GM12878 (cell line): Measurements from ENCODE around the gene NOTCH1. TPM values are rescaled to one million over a fixed set of nuclear protein-coding genes. Genes with fewer than 3 reads are reported as not detected.

Experiments
- CBFB ChIP-seq: IDR thresholded peaks from 2 replicates; pipeline ENCODE4 v1.6.1; 2016; ENCODE audit warnings: antibody characterized with exemption, low read depth
- NFXL1 ChIP-seq: fragments of 450-650 bp; IDR thresholded peaks from 2 replicates; pipeline ENCODE4 v1.6.1; 2017; ENCODE audit warnings: antibody characterized with exemption, mild to moderate bottlenecking, borderline replicate concordance
- PML ChIP-seq: IDR thresholded peaks from 2 replicates; pipeline ENCODE4 v1.6.1; 2012; ENCODE audit warnings: low read length, inconsistent platforms
- SMAD1 ChIP-seq: fragments of 450-650 bp; IDR thresholded peaks from 2 replicates; pipeline ENCODE4 v1.6.1; 2018; ENCODE audit warnings: mild to moderate bottlenecking, low read depth; ENCODE audit not compliant: partially characterized antibody
- SP1 ChIP-seq: IDR thresholded peaks from one replicate; pipeline ENCODE4 v1.6.1; 2011; ENCODE audit warnings: low read depth, low read length
- TCF12 ChIP-seq: IDR thresholded peaks from 2 replicates; pipeline ENCODE4 v1.6.1; 2011; ENCODE audit warnings: low read depth, mild to moderate bottlenecking, low read length
- ZNF207 ChIP-seq: fragments of 450-650 bp; IDR thresholded peaks from 2 replicates; pipeline ENCODE4 v1.6.1; 2014; ENCODE audit warnings: antibody characterized with exemption, mild to moderate bottlenecking, borderline replicate concordance
- polyA plus RNA-seq, 11 experiments: library from polyadenylated mRNA; depleted of rRNA in 4 of 11; unstranded in 6 of 11; stranded (reverse) in 5 of 11; fragments of >200 nt; fragmentation: Nextera tagmentation in 4 of 11; fragmentation: Illumina TruSeq in 1 of 11; extraction: Ambion mirVana in 4 of 11; extraction: Trizol in 1 of 11; gene quantifications; 1 replicate in 1 of 11; 2 replicates in 10 of 11; pipeline versions ENCODE4 v1.2.1 to v1.2.3, GENCODE V29; 2011 to 2016; ENCODE audit warnings: inconsistent platforms in 2 of 11, missing spikeins in 2 of 11, low read depth in 1 of 11
- total RNA-seq, 4 experiments: library from RNA; depleted of rRNA in 3 of 4; stranded (reverse); fragments of >200 nt in 3 of 4; fragmentation: Illumina TruSeq in 1 of 4; extraction: Trizol in 1 of 4; gene quantifications; 2 replicates each; pipeline versions ENCODE4 v1.2.1 to v1.2.3, GENCODE V29; 2013 to 2021
- TF ChIP-seq, protein P1 (sequence below): fragments of 450-650 bp; conservative IDR thresholded peaks from 2 replicates; pipeline ENCODE4 v1.6.1; 2017; ENCODE audit warnings: mild to moderate bottlenecking, moderate library complexity
- TF ChIP-seq, protein P2 (sequence below): fragments of 450-650 bp; IDR thresholded peaks from 2 replicates; pipeline ENCODE4 v1.6.1; 2017; ENCODE audit warnings: mild to moderate bottlenecking

Gene NOTCH1
- total and polyA plus RNA-seq, 10 of the 15 experiments (the other 5 are each of a cell fraction or from before 2014, with no cell fraction given) = 0.02 to 40.0 (median 3.7) TPM

DNA sequence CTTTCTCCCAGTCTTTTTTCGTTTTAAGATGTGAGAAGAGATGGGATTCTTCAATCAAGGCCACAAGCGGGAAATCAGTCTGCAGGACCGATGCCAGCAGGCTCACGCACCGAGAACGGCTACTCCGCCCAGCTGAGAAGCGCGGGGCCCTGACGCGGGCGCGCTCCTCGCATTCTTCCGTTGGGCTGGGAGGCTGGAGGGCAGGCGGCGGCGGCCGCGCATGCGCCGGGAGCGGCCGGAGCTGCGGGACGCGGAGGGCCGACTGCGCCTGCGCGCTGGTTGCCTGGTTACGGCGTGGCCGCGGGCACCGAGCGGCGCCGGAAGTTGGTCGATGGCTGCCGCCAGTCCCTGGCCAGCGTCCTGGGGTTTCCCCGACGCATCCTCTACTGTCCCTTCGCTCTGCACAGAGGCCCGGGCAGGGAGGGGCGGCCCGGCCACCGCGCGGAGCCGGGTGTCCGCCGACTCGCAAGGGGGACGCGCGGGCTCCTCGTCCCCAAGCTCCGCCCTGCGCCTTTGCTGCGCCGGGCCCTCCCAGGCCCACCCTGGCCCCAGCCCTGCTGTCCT lies 62.2 kb downstream of the NOTCH1 start (continued):
- TF ChIP-seq, protein P1, sequence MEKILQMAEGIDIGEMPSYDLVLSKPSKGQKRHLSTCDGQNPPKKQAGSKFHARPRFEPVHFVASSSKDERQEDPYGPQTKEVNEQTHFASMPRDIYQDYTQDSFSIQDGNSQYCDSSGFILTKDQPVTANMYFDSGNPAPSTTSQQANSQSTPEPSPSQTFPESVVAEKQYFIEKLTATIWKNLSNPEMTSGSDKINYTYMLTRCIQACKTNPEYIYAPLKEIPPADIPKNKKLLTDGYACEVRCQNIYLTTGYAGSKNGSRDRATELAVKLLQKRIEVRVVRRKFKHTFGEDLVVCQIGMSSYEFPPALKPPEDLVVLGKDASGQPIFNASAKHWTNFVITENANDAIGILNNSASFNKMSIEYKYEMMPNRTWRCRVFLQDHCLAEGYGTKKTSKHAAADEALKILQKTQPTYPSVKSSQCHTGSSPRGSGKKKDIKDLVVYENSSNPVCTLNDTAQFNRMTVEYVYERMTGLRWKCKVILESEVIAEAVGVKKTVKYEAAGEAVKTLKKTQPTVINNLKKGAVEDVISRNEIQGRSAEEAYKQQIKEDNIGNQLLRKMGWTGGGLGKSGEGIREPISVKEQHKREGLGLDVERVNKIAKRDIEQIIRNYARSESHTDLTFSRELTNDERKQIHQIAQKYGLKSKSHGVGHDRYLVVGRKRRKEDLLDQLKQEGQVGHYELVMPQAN = peak; percentile 93
- TF ChIP-seq PML (no peak), NFXL1 (0 out of 2 replicates have a peak, but pooled peaks have one; percentile 51), SMAD1 (no peak), SP1 (peak; percentile 40), ZNF207 (0 out of 2 replicates have a peak, but pooled peaks have one; percentile 85), CBFB (no peak), TCF12 (no peak)
- TF ChIP-seq, protein P2, sequence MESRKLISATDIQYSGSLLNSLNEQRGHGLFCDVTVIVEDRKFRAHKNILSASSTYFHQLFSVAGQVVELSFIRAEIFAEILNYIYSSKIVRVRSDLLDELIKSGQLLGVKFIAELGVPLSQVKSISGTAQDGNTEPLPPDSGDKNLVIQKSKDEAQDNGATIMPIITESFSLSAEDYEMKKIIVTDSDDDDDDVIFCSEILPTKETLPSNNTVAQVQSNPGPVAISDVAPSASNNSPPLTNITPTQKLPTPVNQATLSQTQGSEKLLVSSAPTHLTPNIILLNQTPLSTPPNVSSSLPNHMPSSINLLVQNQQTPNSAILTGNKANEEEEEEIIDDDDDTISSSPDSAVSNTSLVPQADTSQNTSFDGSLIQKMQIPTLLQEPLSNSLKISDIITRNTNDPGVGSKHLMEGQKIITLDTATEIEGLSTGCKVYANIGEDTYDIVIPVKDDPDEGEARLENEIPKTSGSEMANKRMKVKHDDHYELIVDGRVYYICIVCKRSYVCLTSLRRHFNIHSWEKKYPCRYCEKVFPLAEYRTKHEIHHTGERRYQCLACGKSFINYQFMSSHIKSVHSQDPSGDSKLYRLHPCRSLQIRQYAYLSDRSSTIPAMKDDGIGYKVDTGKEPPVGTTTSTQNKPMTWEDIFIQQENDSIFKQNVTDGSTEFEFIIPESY = no peak
